GM19395 (cell line): ENCODE measurements around the gene RABIF.
"Not testable (repeated sequence)": the region's sequence is repeated elsewhere in the genome, so short reads cannot be mapped to it uniquely, and the experiment has no call there.

ENCODE experiments used
- ATAC-seq: cut with Tn5 transposase; IDR thresholded peaks from one replicate; pipeline ENCODE4 v1.9.1; 2021; ENCODE audit warnings: mild to moderate bottlenecking, moderate library complexity; ENCODE audit not compliant: unreplicated experiment

The RABIF gene

DNA sequence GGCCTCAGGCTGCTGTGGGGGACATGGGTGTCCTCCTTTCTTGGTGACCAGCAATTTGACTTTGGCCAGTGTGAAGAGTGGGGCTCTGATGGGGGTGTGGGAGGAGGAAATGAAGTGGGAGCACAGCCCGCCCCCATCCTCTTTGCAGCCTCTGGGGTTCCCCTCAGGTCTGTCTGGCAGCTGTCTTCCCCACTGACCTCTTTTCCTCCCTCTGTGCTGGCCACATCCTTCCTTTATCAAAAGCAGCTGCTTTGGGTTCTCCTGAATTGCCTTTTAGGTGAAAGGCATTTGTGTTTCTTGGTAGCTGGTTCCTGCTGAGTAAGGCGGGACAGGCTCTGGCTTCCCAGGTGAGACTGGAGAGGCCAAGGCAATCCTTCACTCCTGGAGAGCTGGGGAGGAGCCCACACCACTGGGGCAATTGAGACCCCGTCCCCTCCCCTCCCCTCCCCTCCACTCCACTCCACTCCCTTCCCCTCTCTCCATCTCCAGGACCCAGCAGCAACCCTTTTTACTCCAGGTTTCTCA, 53.3 kb downstream of the RABIF start:
- no peak for ATAC-seq

DNA sequence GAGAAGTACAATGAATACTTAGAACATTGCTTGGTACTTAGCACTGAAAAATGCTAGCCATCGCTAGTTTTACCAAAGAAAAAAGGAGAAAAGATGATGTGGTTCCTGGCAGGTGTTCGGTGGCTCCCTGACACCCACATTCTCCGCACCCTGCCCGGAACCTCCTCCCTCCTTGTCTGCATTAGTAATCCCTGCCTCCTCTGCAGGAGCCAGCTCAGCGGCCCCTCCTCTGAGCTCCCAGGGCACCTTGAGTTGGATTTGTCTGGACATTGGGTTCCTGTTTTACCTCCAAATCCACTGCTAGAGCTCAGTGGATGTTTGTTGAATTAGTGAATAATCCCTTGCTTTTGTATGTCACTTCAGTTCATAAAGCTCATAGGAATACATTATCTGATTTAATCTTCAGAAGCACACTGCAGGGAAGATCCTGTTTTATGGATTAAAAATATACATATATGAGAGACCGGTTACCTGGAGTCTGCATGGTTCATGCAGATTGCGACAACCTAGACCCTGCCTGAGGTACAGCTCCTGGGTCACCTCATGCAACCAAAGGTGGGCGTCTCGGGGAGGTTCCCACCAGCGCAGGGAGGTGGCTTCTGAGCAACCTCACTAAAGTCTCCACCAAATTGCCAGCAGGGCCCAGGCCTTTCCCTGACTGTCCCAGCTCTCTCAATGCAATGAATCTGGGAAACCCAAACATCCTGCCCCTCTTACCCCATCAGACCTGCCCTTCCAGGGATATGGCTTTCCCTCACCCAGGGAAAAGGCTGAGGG, 54.0 kb downstream of the RABIF start:
- ATAC-seq: no peak

DNA sequence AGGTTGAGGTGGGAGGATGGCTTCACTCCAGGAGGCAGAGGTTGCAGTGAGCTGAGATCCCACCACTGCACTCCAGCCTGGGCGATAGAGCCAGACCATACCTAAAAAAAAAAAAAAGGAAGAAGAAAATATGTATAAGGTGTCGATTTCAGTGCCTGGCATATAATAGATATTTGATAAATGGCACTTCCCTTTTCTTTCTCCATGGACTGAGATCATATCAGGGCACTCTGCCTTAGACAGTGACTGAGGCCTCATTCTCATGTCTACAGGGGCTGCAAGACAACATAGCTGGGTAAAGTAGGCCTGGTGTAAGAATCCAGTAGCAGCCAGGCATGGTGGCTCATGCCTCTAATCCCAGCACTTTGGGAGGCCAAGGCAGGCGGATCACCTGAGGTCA, 57.0 kb downstream of the RABIF start:
- ATAC-seq: no peak

DNA sequence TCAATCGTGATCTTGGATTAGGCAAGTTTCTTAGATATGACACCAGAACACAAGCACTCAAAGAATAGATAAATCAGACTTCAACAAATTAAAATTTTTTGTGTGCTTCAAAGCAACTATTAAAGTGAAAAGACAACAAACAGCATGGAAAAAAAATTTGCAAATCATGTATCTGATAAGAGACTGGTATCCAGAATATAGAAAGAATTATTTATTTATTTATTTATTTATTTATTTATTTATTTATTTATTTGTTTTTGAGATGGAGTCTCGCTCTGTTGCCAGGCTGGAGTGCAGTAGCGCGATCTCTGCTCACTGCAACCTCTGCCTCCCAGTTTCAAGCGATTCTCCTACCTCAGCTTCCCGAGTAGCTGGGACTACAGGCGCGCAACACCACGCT, 59.7 kb downstream of the RABIF start:
- not testable (repeated sequence) for ATAC-seq
